ENCODE measurements around the gene TSPAN18.

The TSPAN18 gene

DNA sequence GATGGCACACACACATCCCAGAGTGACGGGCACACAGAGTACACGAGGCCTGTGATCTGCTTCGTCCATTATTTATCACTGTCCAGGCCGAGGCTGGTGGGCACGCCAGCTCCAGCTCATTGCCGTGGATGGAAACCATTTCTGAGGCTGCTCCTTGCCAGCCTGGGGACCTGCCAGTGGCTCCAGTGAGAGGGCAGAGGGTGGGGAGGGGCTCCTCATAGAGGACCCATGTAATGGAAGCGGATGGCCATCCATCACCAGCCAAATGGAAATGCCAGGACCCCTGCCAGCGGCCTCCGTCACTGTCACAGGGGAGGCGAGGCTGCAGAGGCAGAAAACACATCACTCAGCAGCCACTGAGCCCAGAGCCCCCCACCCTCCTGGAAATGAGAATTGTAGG, 188.2 kb downstream of the TSPAN18 start:
- H3K9me3 ChIP-seq (ENCODE audit: low read depth, low read length), result no peaks in the 10 kb centered on the region
- no peak for TF ChIP-seq EZH2 (IDR thresholded peaks at IDR 0.05)
- H3K27ac ChIP-seq, result no peak overlapping the region
- H3K9ac ChIP-seq (ENCODE audit: insufficient read length), result no peak overlapping the region
- no peak overlapping the region for H3K4me3 ChIP-seq
- no peaks in the 10 kb centered on the region for H3K36me3 ChIP-seq (ENCODE audit: insufficient read depth, low read length)
- DNase-seq (ENCODE audit: low read depth, low spot score), result no peak

DNA sequence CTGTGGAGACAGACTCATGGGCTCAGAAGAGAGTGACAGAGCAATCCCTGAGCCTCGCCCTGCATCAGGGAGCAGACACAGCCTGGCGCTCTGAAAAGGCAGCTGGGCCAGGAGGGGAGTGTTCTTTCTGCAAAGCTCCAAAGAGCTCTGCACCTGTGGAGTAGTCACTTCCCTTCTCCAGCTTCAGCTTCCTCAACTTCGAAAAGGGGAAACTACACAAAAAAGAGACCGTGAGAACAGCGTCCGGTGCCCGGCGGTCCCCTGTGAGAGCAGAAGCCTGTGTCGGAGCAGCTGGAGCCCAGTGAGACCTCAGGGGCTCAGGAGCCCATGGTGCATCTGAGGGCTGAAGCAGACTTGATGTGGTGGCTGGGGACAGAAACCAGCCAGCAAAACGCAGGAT, 188.9 kb downstream of the TSPAN18 start:
- no peak for DNase-seq (ENCODE audit: low read depth, low spot score)
- TF ChIP-seq FOXP2 (optimal IDR thresholded peaks at IDR 0.05; ENCODE audit: control extremely low read depth, extremely low read length, insufficient read depth), result no peak
- TF ChIP-seq EZH2 (IDR thresholded peaks at IDR 0.05), result no peak
- TF ChIP-seq POLR2AphosphoS5 (IDR thresholded peaks at IDR 0.05; ENCODE audit: borderline replicate concordance, low read depth, low read length), result no peak
- no peaks in the 10 kb centered on the region for H3K9me3 ChIP-seq (ENCODE audit: low read depth, low read length)
- no peak overlapping the region for H3K9ac ChIP-seq (ENCODE audit: insufficient read length)
- no peak overlapping the region for H3K4me3 ChIP-seq
- no peak overlapping the region for H3K27ac ChIP-seq
- no peaks in the 10 kb centered on the region for H3K36me3 ChIP-seq (ENCODE audit: insufficient read depth, low read length)

DNA sequence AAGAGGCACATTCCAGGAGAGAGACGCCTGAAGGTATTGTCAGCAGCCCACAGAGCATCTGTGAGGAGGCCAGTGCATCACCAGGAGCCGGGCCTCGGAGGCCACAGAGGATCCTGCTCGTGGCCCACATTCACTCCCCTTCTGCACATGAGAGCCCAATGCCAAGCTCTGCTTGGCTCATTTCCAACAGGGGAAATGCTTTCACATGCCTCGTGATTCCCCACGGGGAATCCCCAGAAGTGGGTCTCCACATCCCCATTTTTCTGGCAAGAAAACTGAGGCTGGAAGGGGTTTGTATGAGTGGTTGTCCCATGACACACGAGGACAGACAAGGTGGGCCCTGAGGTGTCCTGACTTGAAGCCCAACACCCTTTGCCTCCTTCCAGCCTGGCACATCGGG, 189.6 kb downstream of the TSPAN18 start:
- Histone ChIP-seq H3K27ac (no peak overlapping the region), H3K9me3 (ENCODE audit: low read depth, low read length) (no peaks in the 10 kb centered on the region), H3K4me3 (no peak overlapping the region), H3K36me3 (ENCODE audit: insufficient read depth, low read length) (no peaks in the 10 kb centered on the region), H3K9ac (ENCODE audit: insufficient read length) (no peak overlapping the region)
- TF ChIP-seq EZH2 (IDR thresholded peaks at IDR 0.05) (no peak), FOXP2 (optimal IDR thresholded peaks at IDR 0.05; ENCODE audit: control extremely low read depth, extremely low read length, insufficient read depth) (no peak), POLR2AphosphoS5 (IDR thresholded peaks at IDR 0.05; ENCODE audit: borderline replicate concordance, low read depth, low read length) (no peak)
- DNase-seq (ENCODE audit: low read depth, low spot score), result no peak

DNA sequence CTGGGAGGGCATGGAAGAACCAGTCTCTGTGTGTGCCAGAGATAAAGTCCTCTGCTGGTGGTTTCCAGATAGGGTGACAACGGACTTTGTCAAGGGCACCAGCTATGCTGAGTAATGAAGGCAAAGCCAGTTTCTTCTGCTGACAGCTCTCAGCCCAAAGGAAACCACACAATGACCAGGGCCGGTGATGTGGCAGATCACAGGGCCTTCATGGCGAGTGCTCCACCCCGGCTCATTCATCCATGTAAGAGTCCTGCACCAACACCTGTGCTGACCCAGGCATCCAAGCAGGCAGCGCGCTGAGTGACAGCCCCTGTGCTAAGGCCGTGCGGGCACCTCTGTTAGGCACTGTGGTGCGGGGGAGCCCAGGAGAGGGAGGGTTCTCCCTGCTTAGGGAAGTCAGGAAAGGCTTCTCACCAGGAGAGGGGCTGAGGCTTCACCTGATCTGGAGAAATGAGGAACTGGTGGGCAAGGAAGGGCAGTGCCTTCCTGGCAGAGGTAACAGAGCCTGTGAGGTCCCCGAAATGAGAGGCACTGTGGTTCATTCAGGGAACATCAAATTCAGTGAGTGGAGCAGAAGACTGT, 190.1 kb downstream of the TSPAN18 start:
- no peak for DNase-seq (ENCODE audit: low read depth, low spot score)
- H3K9ac ChIP-seq (ENCODE audit: insufficient read length), result no peak overlapping the region
- no peak overlapping the region for H3K27ac ChIP-seq
- no peaks in the 10 kb centered on the region for H3K9me3 ChIP-seq (ENCODE audit: low read depth, low read length)
- TF ChIP-seq EZH2 (IDR thresholded peaks at IDR 0.05) (no peak), POLR2AphosphoS5 (IDR thresholded peaks at IDR 0.05; ENCODE audit: borderline replicate concordance, low read depth, low read length) (no peak), FOXP2 (optimal IDR thresholded peaks at IDR 0.05; ENCODE audit: control extremely low read depth, extremely low read length, insufficient read depth) (no peak)
- H3K4me3 ChIP-seq, result no peak overlapping the region
- no peaks in the 10 kb centered on the region for H3K36me3 ChIP-seq (ENCODE audit: insufficient read depth, low read length)

DNA sequence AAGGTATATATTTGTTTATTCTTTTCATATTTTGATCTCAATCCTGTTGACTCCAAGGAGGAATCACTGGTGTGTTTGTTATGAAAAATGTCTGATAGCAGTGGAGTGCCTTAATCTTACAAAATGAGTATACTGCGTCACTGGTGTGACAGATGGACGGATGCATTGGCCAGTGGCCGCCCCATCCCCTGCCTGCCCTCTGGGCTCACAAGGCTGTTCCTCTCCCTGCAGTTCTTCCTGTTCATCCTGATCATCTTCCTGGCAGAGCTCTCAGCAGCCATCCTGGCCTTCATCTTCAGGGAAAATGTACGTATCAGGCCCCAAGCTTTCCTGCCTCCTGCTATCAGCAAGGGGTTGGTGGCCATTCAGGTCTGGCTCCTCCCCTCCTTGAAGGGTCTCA, 191.0 kb downstream of the TSPAN18 start:
- no peaks in the 10 kb centered on the region for H3K36me3 ChIP-seq (ENCODE audit: insufficient read depth, low read length)
- H3K4me3 ChIP-seq, result no peak overlapping the region
- DNase-seq (ENCODE audit: low read depth, low spot score), result no peak
- no peaks in the 10 kb centered on the region for H3K9me3 ChIP-seq (ENCODE audit: low read depth, low read length)
- no peak overlapping the region for H3K27ac ChIP-seq
- TF ChIP-seq EZH2 (IDR thresholded peaks at IDR 0.05) (no peak), POLR2AphosphoS5 (IDR thresholded peaks at IDR 0.05; ENCODE audit: borderline replicate concordance, low read depth, low read length) (no peak), FOXP2 (optimal IDR thresholded peaks at IDR 0.05; ENCODE audit: control extremely low read depth, extremely low read length, insufficient read depth) (no peak)
- no peak overlapping the region for H3K9ac ChIP-seq (ENCODE audit: insufficient read length)

DNA sequence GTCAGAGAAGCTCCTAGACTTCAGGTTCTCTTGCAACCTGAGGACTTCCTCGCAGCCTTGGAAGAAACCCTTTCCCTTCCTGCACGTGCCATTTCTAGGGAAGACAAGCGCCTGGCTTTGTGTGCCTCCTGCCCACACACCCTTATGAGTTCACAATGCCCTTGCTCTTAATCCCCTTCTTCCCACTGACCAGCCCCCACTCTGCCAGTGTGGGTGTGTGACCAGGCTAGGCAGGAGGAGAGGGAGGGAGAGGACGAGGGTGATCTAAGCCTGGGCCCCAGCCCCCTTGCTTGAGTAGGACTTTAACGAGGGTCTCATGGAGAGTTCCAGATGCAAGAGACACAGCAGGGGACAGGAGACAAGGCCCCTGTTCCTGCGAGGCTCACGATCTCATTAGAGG, 193.7 kb downstream of the TSPAN18 start:
- Histone ChIP-seq H3K9ac (ENCODE audit: insufficient read length) (no peak overlapping the region), H3K27ac (no peak overlapping the region), H3K36me3 (ENCODE audit: insufficient read depth, low read length) (no peaks in the 10 kb centered on the region), H3K9me3 (ENCODE audit: low read depth, low read length) (no peaks in the 10 kb centered on the region), H3K4me3 (no peak overlapping the region)
- no peak for TF ChIP-seq POLR2AphosphoS5 (IDR thresholded peaks at IDR 0.05; ENCODE audit: borderline replicate concordance, low read depth, low read length)
- no peak for TF ChIP-seq FOXP2 (optimal IDR thresholded peaks at IDR 0.05; ENCODE audit: control extremely low read depth, extremely low read length, insufficient read depth)
- TF ChIP-seq EZH2 (IDR thresholded peaks at IDR 0.05), result no peak
- no peak for DNase-seq (ENCODE audit: low read depth, low spot score)

DNA sequence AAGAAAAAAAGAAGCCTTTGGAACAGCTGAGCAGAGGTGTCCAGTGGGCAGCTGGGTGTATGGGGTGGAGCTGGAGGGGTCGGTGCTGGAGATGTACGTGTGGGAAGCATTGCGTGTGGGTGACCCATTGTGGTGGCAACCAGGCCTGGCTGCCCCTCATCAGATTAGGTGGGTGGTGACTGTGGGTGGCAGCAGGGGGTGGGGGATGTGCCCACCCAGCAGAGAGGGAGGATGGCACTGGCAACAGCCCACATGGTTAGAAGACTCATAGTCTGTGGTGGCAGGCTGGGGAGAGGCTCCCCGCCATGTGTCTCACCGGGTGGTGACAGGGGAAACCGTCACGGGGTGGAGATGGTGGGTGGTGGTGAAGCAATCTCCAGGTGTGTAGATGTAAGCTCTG, 196.4 kb downstream of the TSPAN18 start:
- no peak for DNase-seq (ENCODE audit: low read depth, low spot score)
- H3K4me3 ChIP-seq, result no peak overlapping the region
- no peaks in the 10 kb centered on the region for H3K36me3 ChIP-seq (ENCODE audit: insufficient read depth, low read length)
- no peak for TF ChIP-seq POLR2AphosphoS5 (IDR thresholded peaks at IDR 0.05; ENCODE audit: borderline replicate concordance, low read depth, low read length)
- no peak for TF ChIP-seq FOXP2 (optimal IDR thresholded peaks at IDR 0.05; ENCODE audit: control extremely low read depth, extremely low read length, insufficient read depth)
- TF ChIP-seq EZH2 (IDR thresholded peaks at IDR 0.05), result no peak
- no peak overlapping the region for H3K27ac ChIP-seq
- no peaks in the 10 kb centered on the region for H3K9me3 ChIP-seq (ENCODE audit: low read depth, low read length)
- H3K9ac ChIP-seq (ENCODE audit: insufficient read length), result no peak overlapping the region

DNA sequence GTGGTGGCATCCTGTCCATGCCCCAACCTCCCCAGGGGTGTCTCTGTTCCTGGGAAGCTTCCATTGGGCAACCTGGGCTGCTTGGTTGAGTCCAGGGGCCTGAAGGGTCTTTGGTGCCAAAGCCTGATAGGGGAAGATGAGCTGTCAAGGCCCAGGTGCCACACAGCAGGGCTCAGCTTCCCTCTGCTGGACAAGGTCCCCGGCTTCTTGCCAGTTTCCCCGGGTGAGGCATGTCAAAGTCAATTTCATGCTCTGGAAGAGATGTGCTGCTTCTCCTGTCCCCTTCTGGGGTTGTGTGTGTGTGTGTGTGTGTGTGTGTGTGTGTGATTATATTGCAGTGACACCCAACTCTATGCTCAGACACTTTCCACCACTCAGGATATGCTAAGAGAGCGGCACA, 197.0 kb downstream of the TSPAN18 start:
- TF ChIP-seq POLR2AphosphoS5 (IDR thresholded peaks at IDR 0.05; ENCODE audit: borderline replicate concordance, low read depth, low read length) (no peak), EZH2 (IDR thresholded peaks at IDR 0.05) (no peak), FOXP2 (optimal IDR thresholded peaks at IDR 0.05; ENCODE audit: control extremely low read depth, extremely low read length, insufficient read depth) (no peak)
- no peak overlapping the region for H3K27ac ChIP-seq
- no peaks in the 10 kb centered on the region for H3K9me3 ChIP-seq (ENCODE audit: low read depth, low read length)
- no peaks in the 10 kb centered on the region for H3K36me3 ChIP-seq (ENCODE audit: insufficient read depth, low read length)
- H3K9ac ChIP-seq (ENCODE audit: insufficient read length), result no peak overlapping the region
- DNase-seq (ENCODE audit: low read depth, low spot score), result no peak
- no peak overlapping the region for H3K4me3 ChIP-seq

DNA sequence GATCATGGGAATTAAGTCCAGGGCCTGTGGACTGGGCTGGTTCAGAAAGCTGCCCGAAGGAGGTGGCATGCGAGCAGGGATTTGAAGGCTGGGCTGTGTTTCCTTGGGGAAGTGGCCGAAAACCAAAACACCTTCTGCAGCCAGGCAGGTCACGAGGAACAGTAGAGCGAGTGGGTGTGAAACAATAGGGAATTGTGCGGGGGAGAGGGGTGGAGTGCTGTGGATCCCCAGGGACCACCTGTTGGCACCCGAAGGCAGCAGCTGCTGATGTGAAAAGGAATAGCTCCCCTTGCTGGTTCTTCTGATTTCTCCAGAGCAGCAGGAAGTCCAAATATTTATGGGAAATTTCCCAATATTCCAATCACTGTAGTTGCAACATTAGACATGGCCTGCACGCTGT, 199.3 kb downstream of the TSPAN18 start:
- no peaks in the 10 kb centered on the region for H3K9me3 ChIP-seq (ENCODE audit: low read depth, low read length)
- no peak overlapping the region for H3K9ac ChIP-seq (ENCODE audit: insufficient read length)
- TF ChIP-seq EZH2 (IDR thresholded peaks at IDR 0.05) (no peak), FOXP2 (optimal IDR thresholded peaks at IDR 0.05; ENCODE audit: control extremely low read depth, extremely low read length, insufficient read depth) (no peak), POLR2AphosphoS5 (IDR thresholded peaks at IDR 0.05; ENCODE audit: borderline replicate concordance, low read depth, low read length) (no peak)
- DNase-seq (ENCODE audit: low read depth, low spot score), result no peak
- no peak overlapping the region for H3K27ac ChIP-seq
- no peaks in the 10 kb centered on the region for H3K36me3 ChIP-seq (ENCODE audit: insufficient read depth, low read length)
- no peak overlapping the region for H3K4me3 ChIP-seq

Data from SK-N-MC (cell line).